ENCODE results near the gene TEAD3. TPM values are rescaled to one million over a fixed set of nuclear protein-coding genes. Genes with fewer than 3 reads are reported as not detected.

Gene TEAD3
- total and polyA plus RNA-seq, 2 of the 4 experiments (the other 2 are of a cell fraction): 5.2 to 28.0 TPM

GRCh38 chr6:35496036-35496840 lies 641 bp downstream of the TEAD3 start (continued):
- no peak for TF ChIP-seq MXI1 (IDR thresholded peaks at IDR 0.05; ENCODE audit: borderline replicate concordance, low read depth, low read length)
- no peak for TF ChIP-seq RAD21 (IDR thresholded peaks at IDR 0.05; ENCODE audit: low read length)
- no peak for TF ChIP-seq POLR2A (IDR thresholded peaks at IDR 0.05; ENCODE audit: low read depth, low read length)

GRCh38 chr6:35495258-35496035 lies 1.4 kb downstream of the TEAD3 start:
- Histone ChIP-seq H3K4me2 (ENCODE audit: low read depth, low read length) (peak overlapping the region; percentile 94), H3K9ac (ENCODE audit: low read depth, low read length) (peak overlapping the region; percentile 98), H3K18ac (ENCODE audit: low read depth, low read length) (peak overlapping the region; percentile 34; the same call in 1 of the 2 replicates), H3K27ac (ENCODE audit: insufficient read depth, low read length) (peak overlapping the region; percentile 84), H4K8ac (ENCODE audit: low read depth in 2 of 2, low read length in 2 of 2) (peak overlapping the region; percentile 24 to 72; a peak in 2 of 4 replicates), H3K36me3 (ENCODE audit: control insufficient read depth, insufficient read depth, low read length) (0 out of 2 replicates have a peak, but pooled peaks cover 5% of the 10 kb centered on the region), H3K4ac (ENCODE audit: low read depth, low read length) (peak overlapping the region; percentile 97), H3K79me1 (ENCODE audit: low read depth in 1 of 2, low read length in 2 of 2) (peaks cover 12 to 71% of the 10 kb centered on the region in 2 experiments; a peak in 3 of 4 replicates), H3K27me3 (ENCODE audit: control insufficient read depth, insufficient read depth, low read length) (no peaks in the 10 kb centered on the region), H3K14ac (replicated peaks; ENCODE audit: low read depth, low read length) (peak overlapping the region; percentile 92), H2BK15ac (ENCODE audit: low read depth, low read length) (peak overlapping the region; percentile 42; the same call in 1 of the 3 replicates), H3K9me3 (ENCODE audit: control insufficient read depth, insufficient read depth, low read length) (no peaks in the 10 kb centered on the region), H2AFZ (replicated peaks; ENCODE audit: low read length, poor library complexity) (peak overlapping the region; percentile 86), H2AK5ac (ENCODE audit: low read depth, low read length) (peak overlapping the region; percentile 91), H3K4me3 (ENCODE audit: insufficient read depth, low read depth, low read length) (peak overlapping the region; percentile 63), H2AK9ac (replicated peaks; ENCODE audit: low read depth, low read length, poor library complexity) (peak overlapping the region; percentile 92), H3K56ac (ENCODE audit: extremely low read depth, insufficient read depth, low read length) (peak overlapping the region; percentile 77; the same call in 1 of the 2 replicates), H2BK5ac (ENCODE audit: low read depth, low read length, poor library complexity, severe bottlenecking) (peak overlapping the region; percentile 88), H4K20me1 (ENCODE audit: insufficient read depth, low read length) (peaks cover 34% of the 10 kb centered on the region), H4K5ac (ENCODE audit: low read depth, low read length) (no peak overlapping the region; the same call in 1 of the 2 replicates), H2BK20ac (ENCODE audit: low read depth, low read length) (no peak overlapping the region), H4K91ac (ENCODE audit: insufficient read depth, low read depth, low read length) (peak overlapping the region; percentile 82), H2BK120ac (ENCODE audit: low read depth, low read length) (peak overlapping the region; percentile 55; the same call in 1 of the 2 replicates), H3K9me1 (ENCODE audit: insufficient read depth, low read length) (peaks cover 32% of the 10 kb centered on the region), H3K23ac (ENCODE audit: low read depth, low read length) (peak overlapping the region; percentile 92), H3K4me1 (ENCODE audit: control insufficient read depth, insufficient read depth, low read length) (peaks cover 49% of the 10 kb centered on the region)
- TSS peak; percentile 45 for BruUV-seq (replicated peaks)
- CTCF ChIA-PET: interaction anchor here (0.6 kb wide), 1 partner anchor 1596 kb away, joined by 3 read pairs; no protein-coding TSS in a partner anchor
- POLR2A ChIA-PET (ENCODE audit: unreplicated experiment): interaction anchor here (0.5 kb wide), 1 partner anchor 273 kb away, joined by 4 read pairs; no protein-coding TSS in a partner anchor
- DNase-seq: peak; percentile 38
- intact Hi-C loops (cut with micrococcal nuclease): loop anchor here (2.0 kb wide), 1 partner anchor 25 kb away; no protein-coding TSS in a partner anchor
- no peak for ATAC-seq (ENCODE audit: low read depth)
- in situ Hi-C loops (cut with MboI; ENCODE audit: low sequenced_read_pairs): no loop called here
- WGBS, 2 experiments (ENCODE audit: extremely low coverage in 2 of 2, insufficient read length in 1 of 2): no CpG with 5 or more reads among the region's 9 CpGs
- dilution Hi-C loops (cut with HindIII; ENCODE audit: low sequenced_read_pairs, unreplicated experiment): no loop called here
- TF ChIP-seq CTCF (conservative IDR thresholded peaks at IDR 0.05; ENCODE audit: low read depth, low read length): no peak
- no peak for TF ChIP-seq CHD1 (IDR thresholded peaks at IDR 0.05; ENCODE audit: low read depth, low read length)
- TF ChIP-seq RFX5 (IDR thresholded peaks at IDR 0.05; ENCODE audit: low read depth, low read length): peak; percentile 88
- TF ChIP-seq NFE2L2 (IDR thresholded peaks at IDR 0.05; ENCODE audit: low read depth, low read length): no peak
- no peak for TF ChIP-seq ELK1 (IDR thresholded peaks at IDR 0.05; ENCODE audit: borderline replicate concordance, low read depth, low read length)
- TF ChIP-seq MAZ (IDR thresholded peaks at IDR 0.05; ENCODE audit: borderline replicate concordance, low read depth, low read length): 0 out of 2 replicates have a peak, but pooled peaks have one; percentile 23
- no peak for TF ChIP-seq SMC3 (IDR thresholded peaks at IDR 0.05; ENCODE audit: low read depth, low read length)
- TF ChIP-seq POLR2A (IDR thresholded peaks at IDR 0.05; ENCODE audit: low read depth, low read length): no peak
- no peak for TF ChIP-seq RAD21 (IDR thresholded peaks at IDR 0.05; ENCODE audit: low read length)
- TF ChIP-seq MXI1 (IDR thresholded peaks at IDR 0.05; ENCODE audit: borderline replicate concordance, low read depth, low read length): no peak
